Upper lobe of left lung (tissue), 4 donors: ENCODE data around the gene C2orf80.

Source experiments
- POLR2AphosphoS5 ChIP-seq, 2 donors: sonication (generic); formaldehyde crosslinking; IDR thresholded peaks; one replicate each; pipeline ENCODE4 v1.5.1; 2017; ENCODE audit warnings: antibody characterized with exemption in 2 of 2
- TF ChIP-seq, protein P1 (sequence below), 6 experiments: fragments of 450-650 bp in 4 of 6; fragments of 200-600 bp in 2 of 6; sonication (generic) in 2 of 6; IDR thresholded peaks; one replicate each; pipeline ENCODE4 v1.5.1; 2016 to 2019; ENCODE audit warnings: antibody characterized with exemption in 6 of 6

DNA sequence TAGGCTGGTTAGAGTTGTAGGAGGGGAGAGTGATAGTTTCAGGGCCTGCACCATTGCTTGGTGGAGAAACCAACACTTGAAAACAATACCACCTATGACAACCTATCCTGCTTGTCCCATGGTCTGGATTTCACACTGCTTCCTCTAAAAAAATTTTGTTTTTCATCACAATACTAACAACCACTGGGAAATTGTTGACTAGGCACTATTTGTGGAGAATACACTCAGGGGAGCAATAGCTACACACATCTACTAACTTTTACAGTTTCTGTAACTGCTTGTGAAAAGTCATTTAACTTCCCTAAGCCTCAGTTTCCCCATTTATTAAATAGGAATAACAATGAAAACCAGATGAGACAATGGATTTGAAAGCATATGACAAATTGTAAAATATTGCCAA is 39.7 kb downstream of the C2orf80 start:
- TF ChIP-seq POLR2AphosphoS5 (IDR thresholded peaks at IDR 0.05) = no peak
- TF ChIP-seq, protein P1, sequence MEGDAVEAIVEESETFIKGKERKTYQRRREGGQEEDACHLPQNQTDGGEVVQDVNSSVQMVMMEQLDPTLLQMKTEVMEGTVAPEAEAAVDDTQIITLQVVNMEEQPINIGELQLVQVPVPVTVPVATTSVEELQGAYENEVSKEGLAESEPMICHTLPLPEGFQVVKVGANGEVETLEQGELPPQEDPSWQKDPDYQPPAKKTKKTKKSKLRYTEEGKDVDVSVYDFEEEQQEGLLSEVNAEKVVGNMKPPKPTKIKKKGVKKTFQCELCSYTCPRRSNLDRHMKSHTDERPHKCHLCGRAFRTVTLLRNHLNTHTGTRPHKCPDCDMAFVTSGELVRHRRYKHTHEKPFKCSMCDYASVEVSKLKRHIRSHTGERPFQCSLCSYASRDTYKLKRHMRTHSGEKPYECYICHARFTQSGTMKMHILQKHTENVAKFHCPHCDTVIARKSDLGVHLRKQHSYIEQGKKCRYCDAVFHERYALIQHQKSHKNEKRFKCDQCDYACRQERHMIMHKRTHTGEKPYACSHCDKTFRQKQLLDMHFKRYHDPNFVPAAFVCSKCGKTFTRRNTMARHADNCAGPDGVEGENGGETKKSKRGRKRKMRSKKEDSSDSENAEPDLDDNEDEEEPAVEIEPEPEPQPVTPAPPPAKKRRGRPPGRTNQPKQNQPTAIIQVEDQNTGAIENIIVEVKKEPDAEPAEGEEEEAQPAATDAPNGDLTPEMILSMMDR (IDR thresholded peaks at IDR 0.05) = no peak
